C4-2B (cell line): ENCODE measurements around the gene NME7.

Experiments used
- H3K27ac ChIP-seq: fragments of 450-650 bp; 2 replicates; pipeline ENCODE4 v1.5.1; 2017
- CTCF ChIP-seq: fragments of 450-650 bp; conservative IDR thresholded peaks from 2 replicates; pipeline ENCODE4 v1.5.1; 2017; ENCODE audit warnings: mild to moderate bottlenecking
- ZFX ChIP-seq: fragments of 450-650 bp; IDR thresholded peaks from 2 replicates; pipeline ENCODE4 v1.6.1; 2017

The NME7 gene

GRCh38 chr1:169103480-169103893, 264.1 kb downstream of the NME7 start:
- H3K27ac ChIP-seq, result no peak overlapping the region

GRCh38 chr1:169103002-169103401, 264.6 kb downstream of the NME7 start:
- no peak for TF ChIP-seq ZFX
- TF ChIP-seq CTCF, result no peak
- H3K27ac ChIP-seq, result no peak overlapping the region

More at GRCh38 chr1:169103480-169103893, 264.1 kb downstream of the NME7 start:
- TF ChIP-seq ZFX, result no peak
- no peak for TF ChIP-seq CTCF

- TF ChIP-seq CTCF (no peak), ZFX (no peak)
- no peak overlapping the region for H3K27ac ChIP-seq
These were observed 265.0 kb downstream of the NME7 start for GRCh38 chr1:169102567-169102966.

GRCh38 chr1:169100651-169101088, 266.9 kb downstream of the NME7 start:
- TF ChIP-seq CTCF (no peak), ZFX (no peak)
- H3K27ac ChIP-seq, result no peak overlapping the region

- H3K27ac ChIP-seq, result no peak overlapping the region
- no peak for TF ChIP-seq CTCF
- TF ChIP-seq ZFX, result no peak
These were observed 267.4 kb downstream of the NME7 start for GRCh38 chr1:169100208-169100607.

GRCh38 chr1:169099561-169099960, 268.0 kb downstream of the NME7 start:
- TF ChIP-seq ZFX (no peak), CTCF (no peak)
- no peak overlapping the region for H3K27ac ChIP-seq

GRCh38 chr1:169098380-169098779, 269.2 kb downstream of the NME7 start:
- TF ChIP-seq ZFX (no peak), CTCF (no peak)
- no peak overlapping the region for H3K27ac ChIP-seq
